Measurements from ENCODE around the gene KAT6B.
A peak's percentile ranks its signal among the peaks of the same experiment; 100 is the strongest.
"Not testable (repeated sequence)": the region's sequence is repeated elsewhere in the genome, so short reads cannot be mapped to it uniquely, and the experiment has no call there.

Gene KAT6B

GRCh38 chr10:74826142-74827044 lies at the start of gene KAT6B:
Gene KAT6B, plus strand, starts transcription at chr10:74826600. Its CDS starts 16,258 bp downstream, at chr10:74842858.
- peak; percentile 36 for TF ChIP-seq CTCF (IDR thresholded peaks at IDR 0.05; ENCODE audit: insufficient read depth, low read length, missing control alignments)
- peak within 1 kb of the TSS; percentile 87 for H3K4me3 ChIP-seq (ENCODE audit: low read depth, low read length)
- ChIA-PET POLR2A (interaction anchor here (0.6 kb wide), 1 partner anchor 18 kb away, joined by 3 read pairs; no protein-coding TSS in a partner anchor), CTCF (interaction anchor here (0.6 to 1.1 kb wide), 2 partner anchors 21 to 304 kb away, joined by 3 to 4 read pairs; no protein-coding TSS in a partner anchor)
- DNase-seq (ENCODE audit: low read depth, low spot score): peak; percentile 100

GRCh38 chr10:74778436-74779094 lies 47.8 kb upstream of the KAT6B start:
- CTCF ChIA-PET: no interaction called here
- DNase-seq (ENCODE audit: low read depth, low spot score): no peak
- H3K4me3 ChIP-seq (ENCODE audit: low read depth, low read length): no peak overlapping the region
- POLR2A ChIA-PET: no interaction called here
- no peak for TF ChIP-seq CTCF (IDR thresholded peaks at IDR 0.05; ENCODE audit: insufficient read depth, low read length, missing control alignments)

- DNase-seq (ENCODE audit: low read depth, low spot score); POLR2A ChIA-PET; H3K4me3 ChIP-seq (ENCODE audit: low read depth, low read length): not testable (repeated sequence)
- CTCF ChIA-PET: interaction anchor here (0.9 to 1.1 kb wide), 2 partner anchors 24 to 44 kb away, joined by 3 to 4 read pairs; no protein-coding TSS in a partner anchor
Measured at GRCh38 chr10:74781870-74782269, 44.5 kb upstream of the KAT6B start.

GRCh38 chr10:74784462-74784861 lies 41.9 kb upstream of the KAT6B start:
- no peak for TF ChIP-seq CTCF (IDR thresholded peaks at IDR 0.05; ENCODE audit: insufficient read depth, low read length, missing control alignments)
- DNase-seq (ENCODE audit: low read depth, low spot score): no peak
- POLR2A ChIA-PET: no interaction called here
- CTCF ChIA-PET: no interaction called here
- no peak overlapping the region for H3K4me3 ChIP-seq (ENCODE audit: low read depth, low read length)

GRCh38 chr10:74786126-74786525 lies 40.3 kb upstream of the KAT6B start:
- CTCF ChIA-PET: no interaction called here
- POLR2A ChIA-PET: interaction anchor here (0.9 kb wide), 1 partner anchor 10 kb away, joined by 3 read pairs; no protein-coding TSS in a partner anchor
- TF ChIP-seq CTCF (IDR thresholded peaks at IDR 0.05; ENCODE audit: insufficient read depth, low read length, missing control alignments): no peak
- no peak for DNase-seq (ENCODE audit: low read depth, low spot score)
- H3K4me3 ChIP-seq (ENCODE audit: low read depth, low read length): no peak overlapping the region

- TF ChIP-seq CTCF (IDR thresholded peaks at IDR 0.05; ENCODE audit: insufficient read depth, low read length, missing control alignments): no peak
- no peak for DNase-seq (ENCODE audit: low read depth, low spot score)
- no peak overlapping the region for H3K4me3 ChIP-seq (ENCODE audit: low read depth, low read length)
- CTCF ChIA-PET: no interaction called here
- POLR2A ChIA-PET: no interaction called here
Measured at GRCh38 chr10:74787457-74787856, 38.9 kb upstream of the KAT6B start.

- POLR2A ChIA-PET; H3K4me3 ChIP-seq (ENCODE audit: low read depth, low read length); CTCF ChIA-PET; DNase-seq (ENCODE audit: low read depth, low spot score): not testable (repeated sequence)
Measured at GRCh38 chr10:74791979-74792378, 34.4 kb upstream of the KAT6B start.
